GM21367 (cell line): ENCODE data around the gene UXT.
"Not testable (repeated sequence)": the region's sequence is repeated elsewhere in the genome, so short reads cannot be mapped to it uniquely, and the experiment has no call there.

Source experiments
- ATAC-seq: cut with Tn5 transposase; IDR thresholded peaks from one replicate; pipeline ENCODE4 v1.9.1; 2021; ENCODE audit not compliant: unreplicated experiment

Gene UXT

GRCh38 chrX:47618923-47619485 is 40.0 kb downstream of the UXT start:
- no peak for ATAC-seq

- no peak for ATAC-seq
These were observed 44.4 kb downstream of the UXT start for GRCh38 chrX:47614618-47615017.

- ATAC-seq, result no peak
These were observed 45.9 kb downstream of the UXT start for GRCh38 chrX:47613082-47613481.

GRCh38 chrX:47612418-47612817 is 46.6 kb downstream of the UXT start:
- no peak for ATAC-seq

GRCh38 chrX:47611926-47612325 is 47.1 kb downstream of the UXT start:
- no peak for ATAC-seq

- no peak for ATAC-seq
These were observed 47.5 kb downstream of the UXT start for GRCh38 chrX:47611489-47611888.

- no peak for ATAC-seq
These were observed 48.5 kb downstream of the UXT start for GRCh38 chrX:47610511-47610910.

GRCh38 chrX:47608130-47608810 is 50.7 kb downstream of the UXT start:
- ATAC-seq, result no peak

- ATAC-seq, result no peak
These were observed 51.9 kb downstream of the UXT start for GRCh38 chrX:47607091-47607490.

GRCh38 chrX:47605024-47605423 is 54.0 kb downstream of the UXT start:
- no peak for ATAC-seq

- not testable (repeated sequence) for ATAC-seq
These were observed 55.9 kb downstream of the UXT start for GRCh38 chrX:47603125-47603524.
